Heart left ventricle (tissue), 16 donors: ENCODE measurements around the gene LIME1. TPM values are rescaled to one million over a fixed set of nuclear protein-coding genes. Genes with fewer than 3 reads are reported as not detected.

Experiments
- ATAC-seq, 4 donors: fragments of 200-7000 bp; cut with Tn5 transposase; one replicate each; pipeline ENCODE4 v1.9.1; 2020 to 2022; ENCODE audit warnings: moderate library complexity in 4 of 4, mild to moderate bottlenecking in 3 of 4, moderate number of reproducible peaks in 1 of 4
- DNase-seq, 5 donors: peaks; one replicate each; pipeline ENCODE4 v3.0.0-alpha.2; 2020
- H3K27ac ChIP-seq, 12 donors: fragments of 200-600 bp; sonication (generic) in 4 of 12; one replicate each; pipeline versions ENCODE4 v1.5.0 to v1.8.0; 2016 to 2022; ENCODE audit warnings: mild to moderate bottlenecking in 2 of 12
- H3K27me3 ChIP-seq, 9 donors: fragments of 200-600 bp; sonication (generic) in 2 of 9; one replicate each; pipeline versions ENCODE4 v1.5.1 to v1.8.0; 2016 to 2022; ENCODE audit warnings: mild to moderate bottlenecking in 3 of 9
- H3K36me3 ChIP-seq, 9 donors: fragments of 200-600 bp; sonication (generic) in 2 of 9; one replicate each; pipeline versions ENCODE4 v1.5.0 to v1.8.0; 2018 to 2022; ENCODE audit warnings: mild to moderate bottlenecking in 2 of 9
- H3K4me1 ChIP-seq, 12 donors: fragments of 200-600 bp; sonication (generic) in 4 of 12; one replicate each; pipeline versions ENCODE4 v1.5.0 to v1.8.0; 2016 to 2022; ENCODE audit warnings: mild to moderate bottlenecking in 3 of 12
- H3K4me3 ChIP-seq, 12 donors: fragments of 200-600 bp; sonication (generic) in 4 of 12; one replicate each; pipeline versions ENCODE4 v1.5.0 to v1.8.0; 2017 to 2022; ENCODE audit warnings: mild to moderate bottlenecking in 9 of 12, moderate library complexity in 4 of 12
- H3K9me3 ChIP-seq, 12 donors: fragments of 200-600 bp; sonication (generic) in 4 of 12; one replicate each; pipeline versions ENCODE4 v1.5.0 to v1.8.0; 2016 to 2022; ENCODE audit warnings: mild to moderate bottlenecking in 1 of 12
- POLR2A ChIP-seq, 2 donors: fragments of 450-650 bp; IDR thresholded peaks; one replicate each; pipeline ENCODE4 v1.6.1; 2017; ENCODE audit warnings: antibody characterized with exemption in 2 of 2, mild to moderate bottlenecking in 2 of 2, moderate library complexity in 2 of 2
- WGBS, 4 donors: extraction: QIAGEN DNeasy Blood & Tissue Kit in 2 of 4; methylation state at CpG; one replicate each; pipeline versions ENCODE4 v1.1.5 to v1.1.7; 2013 to 2018; 5-methylcytosine and 5-hydroxymethylcytosine counted together
- intact Hi-C, 10 donors: fragments of 100-400 bp; cut with DNase I; formaldehyde crosslinking; loops; one replicate each; pipeline versions ENCODE4 v1.11.1 to v1.14.2; 2022
- polyA plus RNA-seq, 2 donors: library from polyadenylated mRNA; stranded (reverse); fragments of 200-250 nt; gene quantifications; one replicate each; pipeline ENCODE4 v1.2.3, GENCODE V29; 2013
- total RNA-seq, 9 donors: library from RNA; depleted of rRNA in 2 of 9; stranded (reverse); fragments of >200 nt in 2 of 9; fragmentation: NEBNext Ultra II Directional in 3 of 9; extraction: Animal tissue kit (Norgen Biotek cat#: 25700) in 3 of 9; gene quantifications; one replicate each; pipeline versions ENCODE4 v1.1.0 to v1.2.4, GENCODE V29; 2016 to 2023
- TF ChIP-seq, protein P1 (sequence below), 12 donors: fragments of 200-600 bp; sonication (generic) in 4 of 12; IDR thresholded peaks; one replicate each; pipeline versions ENCODE4 v1.5.0 to v1.8.0; 2018 to 2022; ENCODE audit warnings: antibody characterized with exemption in 12 of 12, mild to moderate bottlenecking in 5 of 12
- donor health status: ischemic (EF 13 %, LVEDD 7.1; RV severe dilation, severe dysfunction).
- donor health status: healthy with polysubstance abuse.
- donor health status: DM: no; HTN: yes; CAD: no.
- donor health status: DM: no; HTN: no; CAD: no.
- donor health status: ischemic (EF 25% LVEDD 6.9; RV normal size, moderate dysfunction).
- donor health status: ischemic (EF 25% LVEDD 5.7; RV mildly dilated, moderate dysfunction).
- donor health status: healthy.
- donor health status: DM: yes; HTN: yes; CAD: no.
- donor health status: ischemic (EF 35%, LVEDD 5.7; RV mildly dilated, moderate dysfunction).
- donor health status: nonischemic (EF 11% LVEDD 7.7; RV severe dilation, severe dysfunction).
- donor health status: DM: yes; HTN: yes; CAD: no.
- donor health status: PGD.
- donor health status: ischemic (EF 29% LVEDD 5.4; RV normal size, mild dysfunction).
- donor health status: nonischemic (EF 23%, LVEDD 6.1; RV moderate dilation, normal function).

The LIME1 gene
- total and polyA plus RNA-seq, 11 donors: 0.95 to 7.1 (median 3.4) TPM

DNA sequence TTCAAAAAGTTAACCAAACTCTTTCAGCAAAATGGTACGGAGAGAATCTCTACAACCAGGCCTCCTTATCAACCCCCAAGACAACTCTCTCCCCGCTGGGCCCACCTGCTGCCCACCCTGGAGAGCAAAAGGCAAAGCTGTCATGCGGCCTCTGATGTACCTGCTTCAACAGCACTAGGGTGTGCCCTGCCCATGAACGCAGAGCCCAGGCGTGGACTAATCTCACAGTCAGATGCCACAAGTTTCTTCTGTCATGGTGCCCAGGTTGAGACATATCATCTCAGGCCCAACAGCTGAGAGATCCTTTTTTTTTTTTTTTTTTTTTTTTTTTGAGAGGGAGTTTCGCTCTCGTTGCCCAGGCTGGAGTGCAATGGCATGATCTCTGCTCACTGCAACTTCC, 29.4 kb downstream of the LIME1 start:
- H3K9me3 ChIP-seq: no peaks in the 10 kb centered on the region
- H3K27ac ChIP-seq: no peak overlapping the region
- peaks cover 0 to 5% (median 0%) of the 10 kb centered on the region in 12 donors for H3K4me1 ChIP-seq
- WGBS, 4 donors: 87 to 90% (median 89%) methylated on average over 7 of the region's 7 CpGs
- peaks cover 0 to 83% (median 47%) of the 10 kb centered on the region in 9 donors for H3K36me3 ChIP-seq
- no peak overlapping the region for H3K4me3 ChIP-seq
- no peak for TF ChIP-seq POLR2A (IDR thresholded peaks at IDR 0.05)
- TF ChIP-seq, protein P1, sequence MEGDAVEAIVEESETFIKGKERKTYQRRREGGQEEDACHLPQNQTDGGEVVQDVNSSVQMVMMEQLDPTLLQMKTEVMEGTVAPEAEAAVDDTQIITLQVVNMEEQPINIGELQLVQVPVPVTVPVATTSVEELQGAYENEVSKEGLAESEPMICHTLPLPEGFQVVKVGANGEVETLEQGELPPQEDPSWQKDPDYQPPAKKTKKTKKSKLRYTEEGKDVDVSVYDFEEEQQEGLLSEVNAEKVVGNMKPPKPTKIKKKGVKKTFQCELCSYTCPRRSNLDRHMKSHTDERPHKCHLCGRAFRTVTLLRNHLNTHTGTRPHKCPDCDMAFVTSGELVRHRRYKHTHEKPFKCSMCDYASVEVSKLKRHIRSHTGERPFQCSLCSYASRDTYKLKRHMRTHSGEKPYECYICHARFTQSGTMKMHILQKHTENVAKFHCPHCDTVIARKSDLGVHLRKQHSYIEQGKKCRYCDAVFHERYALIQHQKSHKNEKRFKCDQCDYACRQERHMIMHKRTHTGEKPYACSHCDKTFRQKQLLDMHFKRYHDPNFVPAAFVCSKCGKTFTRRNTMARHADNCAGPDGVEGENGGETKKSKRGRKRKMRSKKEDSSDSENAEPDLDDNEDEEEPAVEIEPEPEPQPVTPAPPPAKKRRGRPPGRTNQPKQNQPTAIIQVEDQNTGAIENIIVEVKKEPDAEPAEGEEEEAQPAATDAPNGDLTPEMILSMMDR (IDR thresholded peaks at IDR 0.05): no peak
- DNase-seq (peak in 2 of 5 donors; percentile 7 to 23), ATAC-seq (no peak)
- intact Hi-C loops: no loop called here
- H3K27me3 ChIP-seq: no peaks in the 10 kb centered on the region

DNA sequence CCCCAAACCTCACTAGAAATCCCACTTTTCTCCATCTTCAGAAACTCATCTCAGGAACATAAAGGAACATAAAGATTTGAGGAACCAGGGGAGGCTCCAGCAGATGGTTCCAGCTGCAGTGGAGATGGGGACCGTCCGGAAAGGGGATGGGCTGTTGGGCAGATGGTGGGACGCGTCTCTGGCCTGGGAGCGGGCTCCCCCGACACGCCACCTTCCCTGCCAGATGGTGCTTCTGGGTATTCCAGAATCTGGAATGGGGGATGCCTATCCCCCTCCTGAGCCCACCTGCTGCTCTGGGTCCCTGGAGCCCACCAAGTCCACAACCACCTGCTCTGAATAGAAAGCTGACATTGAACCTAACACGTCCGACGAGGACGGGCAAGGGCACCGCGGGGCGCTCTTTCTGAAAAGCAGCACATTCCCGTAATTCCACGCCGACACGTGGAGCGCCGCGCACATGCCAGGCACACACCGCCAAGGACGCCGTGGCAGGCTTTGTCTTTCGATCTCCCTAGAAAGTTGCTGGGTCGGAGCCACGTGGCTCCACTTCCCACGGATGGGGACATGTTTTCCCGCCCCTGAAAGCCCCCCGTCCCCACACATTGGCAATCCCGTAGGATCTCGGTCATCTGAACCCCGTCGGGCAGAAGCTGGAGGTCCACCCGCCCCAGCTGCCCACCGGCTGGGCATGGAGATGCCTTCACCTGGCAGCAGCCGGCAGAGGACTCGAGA, 30.4 kb downstream of the LIME1 start:
- TF ChIP-seq, protein P1 (IDR thresholded peaks at IDR 0.05): no peak
- TF ChIP-seq POLR2A (IDR thresholded peaks at IDR 0.05): no peak
- peaks cover 0 to 73% (median 55%) of the 10 kb centered on the region in 9 donors for H3K36me3 ChIP-seq
- no peak overlapping the region for H3K27ac ChIP-seq
- WGBS, 4 donors: 82 to 92% (median 87%) methylated on average over 36 to 38 of the region's 38 CpGs
- no peak overlapping the region for H3K4me3 ChIP-seq
- ATAC-seq (no peak), DNase-seq (peak in 2 of 5 donors; percentile 25 to 33)
- intact Hi-C loops: no loop called here
- peaks cover 0 to 5% (median 0%) of the 10 kb centered on the region in 12 donors for H3K4me1 ChIP-seq
- no peaks in the 10 kb centered on the region for H3K9me3 ChIP-seq
- no peaks in the 10 kb centered on the region for H3K27me3 ChIP-seq

DNA sequence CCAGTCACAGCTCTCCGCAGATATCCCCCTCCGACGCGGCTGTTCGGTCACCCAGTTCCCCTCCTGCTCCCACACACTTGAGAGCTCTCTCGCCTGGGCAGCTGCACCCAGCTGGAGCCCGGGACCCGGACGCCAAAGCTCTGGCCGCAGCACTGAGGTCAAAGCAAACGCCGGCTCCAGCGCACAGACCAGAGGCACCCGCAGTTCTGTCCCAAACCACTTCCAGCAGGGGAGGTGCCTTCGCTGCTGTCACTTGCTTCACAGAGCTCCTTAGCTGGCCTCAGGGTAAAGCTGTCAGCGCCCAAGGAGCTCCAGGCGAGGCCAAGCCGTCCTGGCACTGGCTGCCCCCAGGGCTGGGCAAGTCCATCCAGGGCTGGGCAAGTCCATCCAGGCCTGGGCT, 31.0 kb downstream of the LIME1 start:
- H3K4me1 ChIP-seq: peaks cover 0 to 8% (median 2%) of the 10 kb centered on the region in 12 donors

DNA sequence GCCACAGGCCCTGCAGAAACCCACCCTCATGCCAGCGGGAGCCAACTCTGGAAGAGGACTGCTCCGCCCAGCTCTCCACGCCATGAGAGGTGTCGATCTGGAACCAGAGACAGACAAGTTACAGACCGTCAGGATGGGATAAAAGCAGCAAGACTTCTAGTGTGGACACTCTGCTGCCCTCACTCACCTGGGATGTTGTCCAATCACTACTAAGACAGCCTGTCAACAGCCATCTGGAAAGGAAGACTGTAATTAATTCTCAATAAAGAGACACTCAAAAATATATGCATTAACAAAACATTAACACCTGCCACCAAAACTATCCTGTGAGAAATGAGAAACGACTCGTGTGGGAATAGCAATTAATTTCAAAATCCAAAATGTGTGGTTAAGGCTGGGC, 31.4 kb downstream of the LIME1 start:
- Histone ChIP-seq H3K9me3 (no peaks in the 10 kb centered on the region), H3K4me3 (no peak overlapping the region), H3K27me3 (no peaks in the 10 kb centered on the region), H3K4me1 (peaks cover 0 to 12% (median 7%) of the 10 kb centered on the region in 12 donors), H3K36me3 (peaks cover 0 to 64% (median 53%) of the 10 kb centered on the region in 9 donors), H3K27ac (no peak overlapping the region)
- DNase-seq (peak in 1 of 5 donors; percentile 16), ATAC-seq (no peak)
- TF ChIP-seq, protein P1 (IDR thresholded peaks at IDR 0.05): no peak
- TF ChIP-seq POLR2A (IDR thresholded peaks at IDR 0.05): no peak
- WGBS, 4 donors: 67 to 85% (median 79%) methylated on average over 5 to 7 of the region's 7 CpGs
- intact Hi-C loops: loop anchor here in 1 of 10 donors (2.0 kb wide), 1 partner anchor 15 kb away; no protein-coding TSS in a partner anchor

More for the DNA sequence above, 31.0 kb downstream of the LIME1 start:
- Histone ChIP-seq H3K36me3 (peaks cover 0 to 67% (median 55%) of the 10 kb centered on the region in 9 donors), H3K9me3 (no peaks in the 10 kb centered on the region), H3K4me3 (no peak overlapping the region), H3K27ac (no peak overlapping the region), H3K27me3 (no peaks in the 10 kb centered on the region)
- DNase-seq (peak; percentile 29 to 76 (median 68)), ATAC-seq (peak in 3 of 4 donors; percentile 55 to 77 (median 63))
- 67 to 81% (median 78%) methylated on average over 17 to 18 of the region's 18 CpGs for WGBS, 4 donors
- no peak for TF ChIP-seq POLR2A (IDR thresholded peaks at IDR 0.05)
- TF ChIP-seq, protein P1 (IDR thresholded peaks at IDR 0.05): no peak
- intact Hi-C loops: no loop called here
